ENCODE data around the gene ZNF649. TPM values are rescaled to one million over a fixed set of nuclear protein-coding genes. Genes with fewer than 3 reads are reported as not detected.

ZNF649 gene
- total RNA-seq, 1 donor from 2014 or later, result 13.6 TPM

DNA sequence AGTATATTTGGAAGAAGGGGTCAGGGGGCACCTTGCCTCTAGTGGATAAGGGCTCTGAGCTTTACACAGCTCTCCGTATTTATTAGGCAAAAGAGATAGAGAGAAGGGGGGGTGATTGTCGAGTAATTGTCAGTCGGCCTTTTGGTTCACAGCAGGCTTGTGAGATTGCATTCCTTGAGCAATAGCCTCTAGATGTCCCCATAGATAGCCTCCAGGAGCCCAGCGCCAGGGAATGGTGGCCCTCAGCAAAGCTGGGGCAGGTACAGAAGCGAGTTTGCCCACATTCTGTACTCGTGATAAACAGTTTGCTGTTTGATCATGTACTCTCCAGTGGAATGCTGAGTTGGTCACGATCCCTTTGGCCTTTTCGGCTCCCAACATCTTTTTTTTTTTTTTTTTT, 27.1 kb upstream of the ZNF649 start:
- Mint-ChIP-seq H3K9me3 (ENCODE audit: unreplicated experiment) (peaks cover 9% of the 10 kb centered on the region), H3K4me3 (ENCODE audit: unreplicated experiment) (no peak overlapping the region), H3K27ac (ENCODE audit: unreplicated experiment) (no peak overlapping the region), H3K36me3 (ENCODE audit: unreplicated experiment) (peaks cover 62% of the 10 kb centered on the region), H3K4me1 (ENCODE audit: unreplicated experiment) (peaks cover 14% of the 10 kb centered on the region), H3K27me3 (ENCODE audit: unreplicated experiment) (no peaks in the 10 kb centered on the region)
- TF ChIP-seq, protein P1, sequence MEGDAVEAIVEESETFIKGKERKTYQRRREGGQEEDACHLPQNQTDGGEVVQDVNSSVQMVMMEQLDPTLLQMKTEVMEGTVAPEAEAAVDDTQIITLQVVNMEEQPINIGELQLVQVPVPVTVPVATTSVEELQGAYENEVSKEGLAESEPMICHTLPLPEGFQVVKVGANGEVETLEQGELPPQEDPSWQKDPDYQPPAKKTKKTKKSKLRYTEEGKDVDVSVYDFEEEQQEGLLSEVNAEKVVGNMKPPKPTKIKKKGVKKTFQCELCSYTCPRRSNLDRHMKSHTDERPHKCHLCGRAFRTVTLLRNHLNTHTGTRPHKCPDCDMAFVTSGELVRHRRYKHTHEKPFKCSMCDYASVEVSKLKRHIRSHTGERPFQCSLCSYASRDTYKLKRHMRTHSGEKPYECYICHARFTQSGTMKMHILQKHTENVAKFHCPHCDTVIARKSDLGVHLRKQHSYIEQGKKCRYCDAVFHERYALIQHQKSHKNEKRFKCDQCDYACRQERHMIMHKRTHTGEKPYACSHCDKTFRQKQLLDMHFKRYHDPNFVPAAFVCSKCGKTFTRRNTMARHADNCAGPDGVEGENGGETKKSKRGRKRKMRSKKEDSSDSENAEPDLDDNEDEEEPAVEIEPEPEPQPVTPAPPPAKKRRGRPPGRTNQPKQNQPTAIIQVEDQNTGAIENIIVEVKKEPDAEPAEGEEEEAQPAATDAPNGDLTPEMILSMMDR (IDR thresholded peaks at IDR 0.05), result no peak
- DNase-seq (ENCODE audit: extremely low spot score, unreplicated experiment), result no peak

GRCh38 chr19:51927859-51928258, 23.0 kb upstream of the ZNF649 start:
- Mint-ChIP-seq H3K4me1 (ENCODE audit: unreplicated experiment) (peaks cover 20% of the 10 kb centered on the region), H3K27ac (ENCODE audit: unreplicated experiment) (peak overlapping the region; percentile 89), H3K9me3 (ENCODE audit: unreplicated experiment) (peaks cover 20% of the 10 kb centered on the region), H3K27me3 (ENCODE audit: unreplicated experiment) (no peaks in the 10 kb centered on the region), H3K36me3 (ENCODE audit: unreplicated experiment) (peaks cover 33% of the 10 kb centered on the region), H3K4me3 (ENCODE audit: unreplicated experiment) (peak overlapping the region; percentile 99)
- TF ChIP-seq, protein P1 (IDR thresholded peaks at IDR 0.05), result no peak
- DNase-seq (ENCODE audit: extremely low spot score, unreplicated experiment), result no peak

DNA sequence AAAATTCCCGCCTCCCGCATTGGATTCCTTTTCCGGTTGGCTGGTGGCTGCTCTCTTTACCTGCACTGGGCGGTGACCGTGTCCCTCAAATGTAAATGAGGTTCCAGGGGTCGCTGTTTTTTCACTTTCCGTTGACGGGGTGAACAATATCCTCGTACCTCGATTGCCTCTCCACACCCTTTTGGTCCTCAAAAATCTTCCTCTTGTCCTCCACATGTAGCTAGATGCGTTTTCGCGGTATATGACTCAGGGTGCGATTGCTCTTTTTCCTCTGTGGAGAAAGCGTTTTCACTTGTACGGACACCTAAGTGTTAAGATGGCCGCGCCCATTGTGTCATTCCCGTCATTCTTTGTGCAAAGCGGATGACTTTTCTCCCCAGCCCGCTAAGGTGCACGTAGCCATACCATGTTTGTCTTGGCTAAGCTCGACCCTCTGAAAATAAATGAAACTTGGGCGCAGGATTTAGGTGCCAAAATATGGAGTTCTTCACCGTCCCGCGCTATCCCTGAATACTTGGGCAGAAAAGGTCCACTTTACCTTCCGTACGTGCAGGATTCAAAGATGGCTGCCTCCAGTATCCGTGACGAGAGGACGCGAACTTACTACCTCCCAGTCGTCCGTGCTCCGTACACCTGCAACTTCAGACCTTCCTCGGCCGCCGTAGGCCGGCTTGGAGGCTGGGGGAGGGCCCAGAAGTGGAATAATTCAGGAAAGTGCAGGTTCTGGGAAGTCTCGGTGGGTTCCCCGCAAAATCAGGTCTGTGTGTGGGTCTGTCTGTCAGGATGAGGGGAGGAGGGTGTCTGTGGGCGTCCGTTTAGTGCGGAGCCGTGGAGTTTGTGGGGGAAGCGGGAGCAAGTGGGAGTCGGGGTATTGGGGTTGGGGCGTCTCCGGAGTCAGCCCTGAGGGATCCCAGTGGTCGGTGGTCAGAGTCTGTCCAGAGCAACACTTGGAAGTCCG, 22.2 kb upstream of the ZNF649 start, which contains the start of gene ZNF613:
TSS of gene ZNF613 (plus strand) at position 689 of the 958 bp plus-strand sequence. CDS start 8,749 bp downstream, outside the sequence.
- TF ChIP-seq, protein P1 (IDR thresholded peaks at IDR 0.05), result peak; percentile 35
- DNase-seq (ENCODE audit: extremely low spot score, unreplicated experiment), result peak; percentile 91
- peaks cover 20% of the 10 kb centered on the region for H3K4me1 Mint-ChIP-seq (ENCODE audit: unreplicated experiment)
- H3K27me3 Mint-ChIP-seq (ENCODE audit: unreplicated experiment), result no peaks in the 10 kb centered on the region
- H3K36me3 Mint-ChIP-seq (ENCODE audit: unreplicated experiment), result peaks cover 29% of the 10 kb centered on the region
- H3K9me3 Mint-ChIP-seq (ENCODE audit: unreplicated experiment), result peaks cover 24% of the 10 kb centered on the region
- H3K27ac Mint-ChIP-seq (ENCODE audit: unreplicated experiment), result peak within 1 kb of the TSS; percentile 89
- peak within 1 kb of the TSS; percentile 99 for H3K4me3 Mint-ChIP-seq (ENCODE audit: unreplicated experiment)

- peaks cover 26% of the 10 kb centered on the region for H3K9me3 Mint-ChIP-seq (ENCODE audit: unreplicated experiment)
- peak overlapping the region; percentile 89 for H3K27ac Mint-ChIP-seq (ENCODE audit: unreplicated experiment)
- TF ChIP-seq, protein P1 (IDR thresholded peaks at IDR 0.05), result no peak
- H3K4me1 Mint-ChIP-seq (ENCODE audit: unreplicated experiment), result peaks cover 20% of the 10 kb centered on the region
- H3K36me3 Mint-ChIP-seq (ENCODE audit: unreplicated experiment), result peaks cover 24% of the 10 kb centered on the region
- DNase-seq (ENCODE audit: extremely low spot score, unreplicated experiment), result no peak
- H3K4me3 Mint-ChIP-seq (ENCODE audit: unreplicated experiment), result peak overlapping the region; percentile 99
- H3K27me3 Mint-ChIP-seq (ENCODE audit: unreplicated experiment), result no peaks in the 10 kb centered on the region
Observed at GRCh38 chr19:51926426-51926783, 21.6 kb upstream of the ZNF649 start.

- Mint-ChIP-seq H3K36me3 (ENCODE audit: unreplicated experiment) (peaks cover 2% of the 10 kb centered on the region), H3K27ac (ENCODE audit: unreplicated experiment) (no peak overlapping the region), H3K4me3 (ENCODE audit: unreplicated experiment) (no peak overlapping the region), H3K9me3 (ENCODE audit: unreplicated experiment) (peaks cover 34% of the 10 kb centered on the region), H3K27me3 (ENCODE audit: unreplicated experiment) (no peaks in the 10 kb centered on the region), H3K4me1 (ENCODE audit: unreplicated experiment) (peaks cover 6% of the 10 kb centered on the region)
- TF ChIP-seq, protein P1 (IDR thresholded peaks at IDR 0.05), result no peak
- no peak for DNase-seq (ENCODE audit: extremely low spot score, unreplicated experiment)
Observed at GRCh38 chr19:51921949-51922348, 17.1 kb upstream of the ZNF649 start.

Data from osteocyte (in vitro differentiated cells).